GM12878 (cell line): Measurements from ENCODE around the gene MLF1. TPM values are rescaled to one million over a fixed set of nuclear protein-coding genes. Genes with fewer than 3 reads are reported as not detected.

ENCODE experiments used
- ATAC-seq: fragments of 200-7000 bp; cut with Tn5 transposase; 3 replicates; pipeline ENCODE4 v1.9.1; 2020; ENCODE audit warnings: mild to moderate bottlenecking, moderate library complexity
- BruUV-seq: library from RNA; stranded (reverse); fragments of 400-500 nt; replicated peaks from 2 replicates; lab custom pipeline; 2021; lab: Mats Ljungman, UMichigan
- CTCF ChIA-PET: fragments of 300-600 bp; sonication (Branson Sonifier 250); formaldehyde crosslinking; extraction: SDS; loops from one replicate; lab custom pipeline; 2021; ENCODE audit warnings: inconsistent platforms; lab: Yijun Ruan, JAX
- POLR2A ChIA-PET: fragments of 350-600 bp; formaldehyde crosslinking; extraction: SDS; loops from one replicate; lab custom pipeline; 2021; ENCODE audit warnings: inconsistent platforms; lab: Charles Lee
- RAD21 ChIA-PET: fragments of 300-600 bp; sonication (Branson Sonifier 250); formaldehyde crosslinking; loops from one replicate; lab custom pipeline; 2023; ENCODE audit warnings: antibody characterized with exemption; ENCODE audit not compliant: unreplicated experiment; lab: Charles Lee
- SMC1A ChIA-PET: fragments of 300-600 bp; sonication (Branson Sonifier 250); formaldehyde crosslinking; loops from one replicate; lab custom pipeline; 2023; ENCODE audit not compliant: unreplicated experiment, uncharacterized antibody; lab: Charles Lee
- DNase-seq: peaks from one replicate; pipeline ENCODE4 v3.0.0-alpha.2; 2011; ENCODE audit warnings: low read depth, low spot score
- FAIRE-seq: peaks from 3 replicates; lab custom pipeline; 2011; peaks lifted over from hg19 to GRCh38; lab: Jason Lieb, UNC
- H2AFZ ChIP-seq: 2 replicates; pipeline ENCODE4 v1.6.0; 2011; ENCODE audit warnings: low read depth, low read length, control low read depth; ENCODE audit not compliant: control insufficient read depth
- H3K27ac ChIP-seq: 2 replicates; pipeline ENCODE4 v1.5.1; 2011; ENCODE audit warnings: control low read depth; ENCODE audit not compliant: control insufficient read depth, insufficient read depth
- H3K27me3 ChIP-seq, 2 experiments: replicated peaks in 1 of 2; 2 replicates each; pipeline versions ENCODE4 v1.6.0 to v1.6.1; 2011; ENCODE audit warnings: low read length in 1 of 2; ENCODE audit not compliant: control insufficient read depth in 2 of 2, insufficient read depth in 2 of 2
- H3K36me3 ChIP-seq, 2 experiments: 2 replicates each; pipeline ENCODE4 v1.5.1; 2011; ENCODE audit warnings: low read length in 1 of 2; ENCODE audit not compliant: control insufficient read depth in 2 of 2, insufficient read depth in 2 of 2
- H3K4me1 ChIP-seq: 2 replicates; pipeline ENCODE4 v1.6.1; 2011; ENCODE audit warnings: mild to moderate bottlenecking, low read length, moderate library complexity, mixed read lengths; ENCODE audit not compliant: control insufficient read depth, insufficient read depth
- H3K4me2 ChIP-seq: 2 replicates; pipeline ENCODE4 v1.6.0; 2011; ENCODE audit warnings: control low read depth; ENCODE audit not compliant: control insufficient read depth, insufficient read depth
- H3K4me3 ChIP-seq: fragments of 200-600 bp; sonication (generic); 2 replicates; pipeline ENCODE4 v1.5.1; 2016
- H3K79me2 ChIP-seq: 2 replicates; pipeline ENCODE4 v1.6.0; 2011; ENCODE audit warnings: low read length; ENCODE audit not compliant: control insufficient read depth, insufficient read depth
- H3K9ac ChIP-seq: 2 replicates; pipeline ENCODE4 v1.8.0; 2011; ENCODE audit warnings: low read length, control low read depth, mixed read lengths; ENCODE audit not compliant: control insufficient read depth, insufficient read depth
- H3K9me3 ChIP-seq: replicated peaks from 3 replicates; pipeline ENCODE4 v1.5.1; 2011; ENCODE audit warnings: mild to moderate bottlenecking, low read length; ENCODE audit not compliant: control insufficient read depth, insufficient read depth
- H4K20me1 ChIP-seq: 2 replicates; pipeline ENCODE4 v1.6.0; 2011; ENCODE audit not compliant: control insufficient read depth, insufficient read depth
- DPF2 ChIP-seq: fragments of 450-650 bp; IDR thresholded peaks from 2 replicates; pipeline ENCODE4 v1.6.1; 2017; ENCODE audit warnings: mild to moderate bottlenecking
- ETV6 ChIP-seq, 2 experiments: fragments of 450-650 bp in 1 of 2; IDR thresholded peaks in 1 of 2; conservative IDR thresholded peaks in 1 of 2; 2 replicates each; pipeline ENCODE4 v1.6.1; 2014; ENCODE audit warnings: antibody characterized with exemption in 1 of 2, borderline replicate concordance in 1 of 2, low read depth in 1 of 2, mild to moderate bottlenecking in 1 of 2, moderate library complexity in 1 of 2
- FOS ChIP-seq: IDR thresholded peaks from 3 replicates; pipeline ENCODE4 v1.6.1; 2011; ENCODE audit warnings: borderline replicate concordance; ENCODE audit not compliant: insufficient read length; ENCODE audit errors: extremely low read depth
- GATAD2B ChIP-seq: fragments of 450-650 bp; conservative IDR thresholded peaks from 2 replicates; pipeline ENCODE4 v1.6.1; 2017; ENCODE audit warnings: low read depth, mild to moderate bottlenecking, moderate library complexity
- MEF2B ChIP-seq: fragments of 450-650 bp; IDR thresholded peaks from 2 replicates; pipeline ENCODE4 v1.6.1; 2018; ENCODE audit warnings: mild to moderate bottlenecking, moderate library complexity; ENCODE audit not compliant: partially characterized antibody, poor library complexity, severe bottlenecking
- NFYB ChIP-seq: IDR thresholded peaks from 2 replicates; pipeline ENCODE4 v1.6.1; 2011; ENCODE audit warnings: low read depth, mild to moderate bottlenecking, low read length, improper control_type of control experiment, moderate library complexity; ENCODE audit not compliant: insufficient read depth
- RAD51 ChIP-seq: fragments of 450-650 bp; IDR thresholded peaks from 2 replicates; pipeline ENCODE4 v1.6.1; 2016; ENCODE audit warnings: moderate library complexity, mild to moderate bottlenecking, inconsistent platforms
- SREBF2 ChIP-seq: IDR thresholded peaks from 2 replicates; pipeline ENCODE4 v1.6.1; 2012; ENCODE audit warnings: mild to moderate bottlenecking, low read length
- TCF7 ChIP-seq: IDR thresholded peaks from 2 replicates; pipeline ENCODE4 v1.6.1; 2014; ENCODE audit warnings: antibody characterized with exemption, borderline replicate concordance
- WRNIP1 ChIP-seq: IDR thresholded peaks from 2 replicates; pipeline ENCODE4 v1.6.1; 2011; ENCODE audit warnings: low read depth, low read length, improper control_type of control experiment, borderline replicate concordance
- WGBS: methylation state at CpG from one replicate; pipeline ENCODE4 v1.1.6; 2016; ENCODE audit warnings: low lambda C conversion rate; ENCODE audit not compliant: insufficient replicate concordance, insufficient coverage; ENCODE audit errors: missing lambda C conversion rate; 5-methylcytosine and 5-hydroxymethylcytosine counted together
- in situ Hi-C: fragments of 300-500 bp; cut with MboI; formaldehyde crosslinking; loops from 9 replicates; pipeline ENCODE4 v1.14.3; 2018; ENCODE audit warnings: mixed read lengths
- intact Hi-C: fragments of 100-400 bp; cut with micrococcal nuclease; formaldehyde crosslinking; loops from one replicate; pipeline ENCODE4 v1.14.2; 2022; ENCODE audit not compliant: unreplicated experiment
- polyA plus RNA-seq, 11 experiments: library from polyadenylated mRNA; depleted of rRNA in 4 of 11; unstranded in 6 of 11; stranded (reverse) in 5 of 11; fragments of >200 nt; fragmentation: Nextera tagmentation in 4 of 11; fragmentation: Illumina TruSeq in 1 of 11; extraction: Ambion mirVana in 4 of 11; extraction: Trizol in 1 of 11; gene quantifications; 1 replicate in 1 of 11; 2 replicates in 10 of 11; pipeline versions ENCODE4 v1.2.1 to v1.2.3, GENCODE V29; 2011 to 2016; ENCODE audit warnings: inconsistent platforms in 2 of 11, missing spikeins in 2 of 11, low read depth in 1 of 11
- total RNA-seq, 4 experiments: library from RNA; depleted of rRNA in 3 of 4; stranded (reverse); fragments of >200 nt in 3 of 4; fragmentation: Illumina TruSeq in 1 of 4; extraction: Trizol in 1 of 4; gene quantifications; 2 replicates each; pipeline versions ENCODE4 v1.2.1 to v1.2.3, GENCODE V29; 2013 to 2021
- TF ChIP-seq, protein P1 (sequence below): fragments of 450-650 bp; IDR thresholded peaks from 2 replicates; pipeline ENCODE4 v1.6.1; 2016; ENCODE audit warnings: mild to moderate bottlenecking
- TF ChIP-seq, protein P2 (sequence below): IDR thresholded peaks from 2 replicates; pipeline ENCODE4 v1.6.1; 2012; ENCODE audit warnings: low read depth, low read length, improper control_type of control experiment
- TF ChIP-seq, protein P3 (sequence below): fragments of 450-650 bp; IDR thresholded peaks from 2 replicates; pipeline ENCODE4 v1.6.1; 2017; ENCODE audit warnings: mild to moderate bottlenecking
- TF ChIP-seq, protein P4 (sequence below): fragments of 450-650 bp; IDR thresholded peaks from 2 replicates; pipeline ENCODE4 v1.6.1; 2014; ENCODE audit warnings: mild to moderate bottlenecking
- TF ChIP-seq, protein P5 (sequence below): IDR thresholded peaks from 2 replicates; pipeline ENCODE4 v1.6.1; 2011; ENCODE audit warnings: borderline replicate concordance, low read depth, mild to moderate bottlenecking, moderate library complexity, low read length; ENCODE audit not compliant: insufficient read depth, poor library complexity, severe bottlenecking

MLF1 gene
- total and polyA plus RNA-seq, 10 of the 15 experiments (the other 5 are each of a cell fraction or from before 2014, with no cell fraction given): 0.19 to 0.69 (median 0.40) TPM; not detected in 2

DNA sequence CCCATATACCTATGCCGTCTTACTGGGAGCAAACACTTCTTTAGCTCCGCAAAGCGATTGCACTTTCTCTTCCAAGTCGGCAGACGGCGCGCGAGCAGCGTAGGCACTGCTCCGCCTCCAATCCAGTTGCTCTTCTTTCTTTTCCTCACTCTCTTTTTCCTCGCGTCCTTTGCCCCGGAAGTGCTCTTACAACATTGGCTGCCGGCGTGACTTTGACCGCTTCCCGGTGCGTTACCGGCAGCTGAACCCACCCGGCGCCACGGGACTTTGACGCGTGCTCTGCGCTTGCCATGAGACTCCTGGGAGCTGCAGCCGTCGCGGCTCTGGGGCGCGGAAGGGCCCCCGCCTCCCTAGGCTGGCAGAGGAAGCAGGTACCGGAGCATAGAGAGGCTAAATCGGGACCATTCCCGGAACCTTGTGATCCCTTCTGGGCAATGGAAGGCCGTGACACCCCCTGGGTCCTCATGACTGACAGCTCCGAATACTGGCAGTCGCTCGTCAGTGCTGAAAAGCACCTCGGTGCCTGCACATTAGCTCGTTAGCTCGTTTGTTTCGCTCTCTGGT is 73.4 kb downstream of the MLF1 start, which contains the start of gene GFM1:
TSS of gene GFM1 (plus strand) at position 183 of the 564 bp plus-strand sequence. CDS start at position 291, 108 bp downstream.
- FAIRE-seq: peak; percentile 100
- SMC1A ChIA-PET: interaction anchor here (0.6 to 2.5 kb wide), 14 partner anchors 9 to 688 kb away, joined by 3 to 8 read pairs (median 4); partner anchors contain the start of genes LXN, MLF1 and RSRC1
- H3K27ac ChIP-seq: peak within 1 kb of the TSS; percentile 75
- no peak for TF ChIP-seq NFYB
- TF ChIP-seq SREBF2: no peak
- TF ChIP-seq, protein P1, sequence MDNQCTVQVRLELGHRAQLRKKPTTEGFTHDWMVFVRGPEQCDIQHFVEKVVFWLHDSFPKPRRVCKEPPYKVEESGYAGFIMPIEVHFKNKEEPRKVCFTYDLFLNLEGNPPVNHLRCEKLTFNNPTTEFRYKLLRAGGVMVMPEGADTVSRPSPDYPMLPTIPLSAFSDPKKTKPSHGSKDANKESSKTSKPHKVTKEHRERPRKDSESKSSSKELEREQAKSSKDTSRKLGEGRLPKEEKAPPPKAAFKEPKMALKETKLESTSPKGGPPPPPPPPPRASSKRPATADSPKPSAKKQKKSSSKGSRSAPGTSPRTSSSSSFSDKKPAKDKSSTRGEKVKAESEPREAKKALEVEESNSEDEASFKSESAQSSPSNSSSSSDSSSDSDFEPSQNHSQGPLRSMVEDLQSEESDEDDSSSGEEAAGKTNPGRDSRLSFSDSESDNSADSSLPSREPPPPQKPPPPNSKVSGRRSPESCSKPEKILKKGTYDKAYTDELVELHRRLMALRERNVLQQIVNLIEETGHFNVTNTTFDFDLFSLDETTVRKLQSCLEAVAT: peak; percentile 64; the same call in 1 of the 2 replicates
- peak; percentile 57; the same call in 1 of the 2 replicates for TF ChIP-seq GATAD2B
- TF ChIP-seq ETV6 (conservative IDR thresholded peaks at IDR 0.05 in 1 of 2, IDR thresholded peaks at IDR 0.05 in 1 of 2; ENCODE audit: borderline replicate concordance in 1 of 2, low read depth in 1 of 2): peak in 1 of 2 experiments; percentile 60; a peak in 1 of 4 replicates
- peak; percentile 69 for TF ChIP-seq MEF2B
- TF ChIP-seq TCF7: 0 out of 2 replicates have a peak, but pooled peaks have one; percentile 30
- no peak for TF ChIP-seq FOS
- TF ChIP-seq, protein P2, sequence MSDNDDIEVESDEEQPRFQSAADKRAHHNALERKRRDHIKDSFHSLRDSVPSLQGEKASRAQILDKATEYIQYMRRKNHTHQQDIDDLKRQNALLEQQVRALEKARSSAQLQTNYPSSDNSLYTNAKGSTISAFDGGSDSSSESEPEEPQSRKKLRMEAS: peak; percentile 93
- TF ChIP-seq, protein P3, sequence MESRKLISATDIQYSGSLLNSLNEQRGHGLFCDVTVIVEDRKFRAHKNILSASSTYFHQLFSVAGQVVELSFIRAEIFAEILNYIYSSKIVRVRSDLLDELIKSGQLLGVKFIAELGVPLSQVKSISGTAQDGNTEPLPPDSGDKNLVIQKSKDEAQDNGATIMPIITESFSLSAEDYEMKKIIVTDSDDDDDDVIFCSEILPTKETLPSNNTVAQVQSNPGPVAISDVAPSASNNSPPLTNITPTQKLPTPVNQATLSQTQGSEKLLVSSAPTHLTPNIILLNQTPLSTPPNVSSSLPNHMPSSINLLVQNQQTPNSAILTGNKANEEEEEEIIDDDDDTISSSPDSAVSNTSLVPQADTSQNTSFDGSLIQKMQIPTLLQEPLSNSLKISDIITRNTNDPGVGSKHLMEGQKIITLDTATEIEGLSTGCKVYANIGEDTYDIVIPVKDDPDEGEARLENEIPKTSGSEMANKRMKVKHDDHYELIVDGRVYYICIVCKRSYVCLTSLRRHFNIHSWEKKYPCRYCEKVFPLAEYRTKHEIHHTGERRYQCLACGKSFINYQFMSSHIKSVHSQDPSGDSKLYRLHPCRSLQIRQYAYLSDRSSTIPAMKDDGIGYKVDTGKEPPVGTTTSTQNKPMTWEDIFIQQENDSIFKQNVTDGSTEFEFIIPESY: no peak
- TF ChIP-seq DPF2: peak; percentile 56; the same call in 1 of the 2 replicates
- no peak; the same call in 1 of the 2 replicates for TF ChIP-seq WRNIP1
- TF ChIP-seq, protein P4, sequence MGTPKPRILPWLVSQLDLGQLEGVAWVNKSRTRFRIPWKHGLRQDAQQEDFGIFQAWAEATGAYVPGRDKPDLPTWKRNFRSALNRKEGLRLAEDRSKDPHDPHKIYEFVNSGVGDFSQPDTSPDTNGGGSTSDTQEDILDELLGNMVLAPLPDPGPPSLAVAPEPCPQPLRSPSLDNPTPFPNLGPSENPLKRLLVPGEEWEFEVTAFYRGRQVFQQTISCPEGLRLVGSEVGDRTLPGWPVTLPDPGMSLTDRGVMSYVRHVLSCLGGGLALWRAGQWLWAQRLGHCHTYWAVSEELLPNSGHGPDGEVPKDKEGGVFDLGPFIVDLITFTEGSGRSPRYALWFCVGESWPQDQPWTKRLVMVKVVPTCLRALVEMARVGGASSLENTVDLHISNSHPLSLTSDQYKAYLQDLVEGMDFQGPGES: 0 out of 2 replicates have a peak, but pooled peaks have one; percentile 17
- TF ChIP-seq, protein P5, sequence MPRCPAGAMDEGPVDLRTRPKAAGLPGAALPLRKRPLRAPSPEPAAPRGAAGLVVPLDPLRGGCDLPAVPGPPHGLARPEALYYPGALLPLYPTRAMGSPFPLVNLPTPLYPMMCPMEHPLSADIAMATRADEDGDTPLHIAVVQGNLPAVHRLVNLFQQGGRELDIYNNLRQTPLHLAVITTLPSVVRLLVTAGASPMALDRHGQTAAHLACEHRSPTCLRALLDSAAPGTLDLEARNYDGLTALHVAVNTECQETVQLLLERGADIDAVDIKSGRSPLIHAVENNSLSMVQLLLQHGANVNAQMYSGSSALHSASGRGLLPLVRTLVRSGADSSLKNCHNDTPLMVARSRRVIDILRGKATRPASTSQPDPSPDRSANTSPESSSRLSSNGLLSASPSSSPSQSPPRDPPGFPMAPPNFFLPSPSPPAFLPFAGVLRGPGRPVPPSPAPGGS: no peak
- TF ChIP-seq RAD51: peak; percentile 67

More for the DNA sequence above, 73.4 kb downstream of the MLF1 start, which contains the start of gene GFM1:
- ATAC-seq (peak; percentile 97), DNase-seq (peak; percentile 83)
- TSS peak; percentile 64 for BruUV-seq
- Histone ChIP-seq H2AFZ (peak within 1 kb of the TSS; percentile 90), H3K4me2 (peak within 1 kb of the TSS; percentile 5), H3K9me3 (no peaks in the 10 kb centered on the region), H3K79me2 (peaks cover 25% of the 10 kb centered on the region), H3K36me3 (no peaks in the 10 kb centered on the region; a peak in 1 of 4 replicates), H3K4me3 (peak within 1 kb of the TSS; percentile 72), H4K20me1 (no peaks in the 10 kb centered on the region), H3K9ac (peak within 1 kb of the TSS; percentile 82), H3K27me3 (no peaks in the 10 kb centered on the region), H3K4me1 (no peaks in the 10 kb centered on the region)
- in situ Hi-C loops: no loop called here
- intact Hi-C loops: loop anchor here (10.0 kb wide), 1 partner anchor 530 kb away; the partner anchor contains the start of gene RSRC1
- WGBS: 1% methylated on average over 42 of the region's 42 CpGs
- RAD21 ChIA-PET: interaction anchor here (0.7 to 2.7 kb wide), 4 partner anchors 16 to 145 kb away, joined by 4 to 11 read pairs (median 4); no protein-coding TSS in a partner anchor
- POLR2A ChIA-PET: interaction anchor here (0.7 to 1.2 kb wide), 5 partner anchors 9 to 981 kb away, joined by 3 to 5 read pairs (median 4); partner anchors contain the start of genes LXN and MLF1
- CTCF ChIA-PET: interaction anchor here (0.6 to 6.4 kb wide), 33 partner anchors 8 to 780 kb away, joined by 3 to 77 read pairs (median 4); partner anchors contain the start of genes LXN and MLF1
